Mucosa of descending colon (tissue), 3 donors: ENCODE measurements around the gene PRICKLE2. TPM values are rescaled to one million over a fixed set of nuclear protein-coding genes. Genes with fewer than 3 reads are reported as not detected.
A peak's percentile ranks its signal among the peaks of the same experiment; 100 is the strongest.

Experiments
- ATAC-seq: fragments of 200-7000 bp; cut with Tn5 transposase; one replicate; pipeline ENCODE4 v1.9.1; 2020; ENCODE audit warnings: mild to moderate bottlenecking, moderate library complexity
- DNase-seq, 3 donors: peaks; one replicate each; pipeline ENCODE4 v3.0.0-alpha.2; 2020
- H3K36me3 ChIP-seq: fragments of 200-600 bp; one replicate; pipeline ENCODE4 v1.8.0; 2021; ENCODE audit warnings: low read depth, mild to moderate bottlenecking
- H3K4me1 ChIP-seq: fragments of 200-600 bp; one replicate; pipeline ENCODE4 v1.8.0; 2021; ENCODE audit warnings: low read depth, mild to moderate bottlenecking
- H3K4me3 ChIP-seq: fragments of 200-600 bp; one replicate; pipeline ENCODE4 v1.8.0; 2021; ENCODE audit warnings: mild to moderate bottlenecking
- H3K9me3 ChIP-seq: fragments of 200-600 bp; one replicate; pipeline ENCODE4 v1.8.0; 2021; ENCODE audit warnings: mild to moderate bottlenecking
- CTCF ChIP-seq: fragments of 200-600 bp; IDR thresholded peaks from one replicate; pipeline ENCODE4 v1.8.0; 2022; ENCODE audit warnings: antibody characterized with exemption, mild to moderate bottlenecking
- intact Hi-C, 2 donors: fragments of 100-400 bp; cut with DNase I in 1 of 2; cut with micrococcal nuclease in 1 of 2; formaldehyde crosslinking; loops; one replicate each; pipeline versions ENCODE4 v1.11.0 to v1.11.1; 2022; cut with DNase I, micrococcal nuclease
- total RNA-seq, 3 donors: library from RNA; stranded (reverse); fragmentation: NEBNext Ultra II Directional in 2 of 3; extraction: Animal tissue kit (Norgen Biotek cat#: 25700) in 2 of 3; gene quantifications; one replicate each; pipeline versions ENCODE4 v1.2.1 to v1.2.4, GENCODE V29; 2021 to 2023
- donor health status: DM: no; HTN: no; CAD: no; lungs with moderate emphysema.
- donor health status: DM: no; HTN: no; CAD: no.
- donor health status: DM: no; HTN: yes; CAD: no.

The PRICKLE2 gene
- total RNA-seq, 3 donors from 2014 or later = 4.3 to 66.3 (median 7.0) TPM

- TF ChIP-seq CTCF = no peak
Measured at GRCh38 chr3:64151342-64151871, 73.9 kb downstream of the PRICKLE2 start.

DNA sequence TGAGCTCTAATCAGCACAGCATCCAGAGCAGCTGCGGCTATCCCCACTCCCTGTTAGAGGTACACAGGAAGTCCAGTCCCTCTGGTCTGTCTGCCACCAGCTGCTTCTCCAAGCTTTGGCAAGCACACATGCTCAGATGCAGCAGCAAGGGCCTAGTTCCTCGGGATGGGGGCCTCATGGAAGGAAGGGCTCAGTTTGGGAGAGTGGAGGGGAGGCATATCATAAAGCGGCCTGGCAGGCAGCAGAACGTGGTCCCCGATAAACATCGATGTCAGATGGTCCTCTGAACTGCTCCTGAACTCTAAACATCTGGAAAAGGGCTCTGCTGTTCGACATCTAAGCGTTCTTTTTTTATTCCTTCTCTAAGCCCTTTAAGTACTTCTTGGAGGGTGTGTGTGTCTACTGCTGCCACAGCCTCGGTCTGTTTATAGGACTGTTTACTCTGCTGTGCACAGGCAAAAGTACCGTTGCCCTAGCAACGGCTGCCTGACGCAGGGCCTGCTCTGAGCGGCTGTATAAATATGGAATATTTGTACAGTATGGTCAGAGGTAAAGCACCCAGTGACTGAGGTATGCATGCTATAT lies 74.6 kb downstream of the PRICKLE2 start:
- no peak for TF ChIP-seq CTCF
- ATAC-seq = peak; percentile 97
- peak; percentile 81 to 85 (median 83) for DNase-seq
- H3K9me3 ChIP-seq = no peaks in the 10 kb centered on the region
- no peak overlapping the region for H3K4me3 ChIP-seq
- no peaks in the 10 kb centered on the region for H3K36me3 ChIP-seq
- intact Hi-C loops = no loop called here
- peaks cover 27% of the 10 kb centered on the region for H3K4me1 ChIP-seq

More at GRCh38 chr3:64151342-64151871, 73.9 kb downstream of the PRICKLE2 start:
- H3K36me3 ChIP-seq = no peaks in the 10 kb centered on the region
- DNase-seq (no peak), ATAC-seq (no peak)
- H3K4me1 ChIP-seq = peaks cover 27% of the 10 kb centered on the region
- H3K9me3 ChIP-seq = no peaks in the 10 kb centered on the region
- no peak overlapping the region for H3K4me3 ChIP-seq
- intact Hi-C loops = no loop called here

GRCh38 chr3:64149886-64150285 lies 75.4 kb downstream of the PRICKLE2 start:
- Histone ChIP-seq H3K4me1 (peaks cover 27% of the 10 kb centered on the region), H3K4me3 (no peak overlapping the region), H3K36me3 (no peaks in the 10 kb centered on the region), H3K9me3 (no peaks in the 10 kb centered on the region)
- DNase-seq = no peak
- TF ChIP-seq CTCF = no peak
- ATAC-seq = no peak
- intact Hi-C loops = no loop called here

- TF ChIP-seq CTCF = no peak
- peak; percentile 50 for ATAC-seq
- DNase-seq = peak in 1 of 3 donors; percentile 38
- Histone ChIP-seq H3K4me1 (peaks cover 27% of the 10 kb centered on the region), H3K4me3 (no peak overlapping the region), H3K9me3 (no peaks in the 10 kb centered on the region), H3K36me3 (no peaks in the 10 kb centered on the region)
- intact Hi-C loops = no loop called here
Measured at GRCh38 chr3:64148955-64149653, 76.2 kb downstream of the PRICKLE2 start.

DNA sequence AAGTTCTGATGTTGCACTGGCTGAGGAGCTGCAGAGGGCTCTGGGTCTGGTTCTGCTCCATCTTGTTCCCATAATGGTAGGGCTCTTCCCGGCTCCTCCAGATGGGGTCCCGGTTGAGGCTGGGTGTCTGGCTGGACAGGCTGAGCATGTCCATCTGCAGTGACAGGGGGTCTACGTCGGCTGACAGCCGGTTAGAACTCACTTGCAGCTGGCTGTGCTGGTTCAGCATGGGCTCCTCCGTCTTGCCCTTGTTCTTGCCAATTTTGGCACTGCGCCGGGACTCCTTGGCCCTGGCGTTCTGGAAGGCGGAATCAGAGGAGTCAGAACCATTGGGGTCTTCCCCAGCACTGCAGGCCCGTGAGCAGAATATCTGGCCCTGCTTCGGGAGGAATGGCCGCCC lies 78.1 kb downstream of the PRICKLE2 start:
- no peak for ATAC-seq
- no peak overlapping the region for H3K4me3 ChIP-seq
- no peaks in the 10 kb centered on the region for H3K36me3 ChIP-seq
- H3K9me3 ChIP-seq = no peaks in the 10 kb centered on the region
- intact Hi-C loops = no loop called here
- no peak for TF ChIP-seq CTCF
- peaks cover 27% of the 10 kb centered on the region for H3K4me1 ChIP-seq
- DNase-seq = no peak
